CD4-positive, alpha-beta T cell (primary cell): ENCODE results near the gene KARS1. TPM values are rescaled to one million over a fixed set of nuclear protein-coding genes. Genes with fewer than 3 reads are reported as not detected.

Source experiments
- ATAC-seq: fragments of 200-7000 bp; cut with Tn5 transposase; one replicate; pipeline ENCODE4 v1.10.0; 2022; ENCODE audit warnings: mild to moderate bottlenecking; ENCODE audit not compliant: poor library complexity
- CTCF ChIA-PET: fragments of 350-600 bp; sonication (Branson Sonifier 250); formaldehyde crosslinking; loops from one replicate; lab custom pipeline; 2021; ENCODE audit warnings: antibody characterized with exemption, inconsistent platforms; lab: Charles Lee
- POLR2A ChIA-PET: fragments of 350-600 bp; sonication (Branson Sonifier 250); formaldehyde crosslinking; loops from one replicate; lab custom pipeline; 2021; ENCODE audit warnings: antibody characterized with exemption, inconsistent platforms; lab: Charles Lee
- DNase-seq, 14 experiments: peaks; one replicate each; pipeline ENCODE4 v3.0.0-alpha.2; 2013 to 2020; ENCODE audit warnings: mixed read lengths in 2 of 14
- H3K27ac ChIP-seq, 2 donors: one replicate each; pipeline versions ENCODE4 v1.5.1 to v1.7.0; 2013; ENCODE audit warnings: low read length in 2 of 2, low read depth in 1 of 2, mild to moderate bottlenecking in 1 of 2
- H3K27me3 ChIP-seq, 2 experiments: 1 replicate in 1 of 2; 2 replicates in 1 of 2; pipeline versions ENCODE4 v1.6.1 to v1.7.0; 2013; ENCODE audit warnings: low read length in 2 of 2, control low read depth in 1 of 2, mild to moderate bottlenecking in 1 of 2, moderate library complexity in 1 of 2; ENCODE audit not compliant: insufficient read depth in 2 of 2, control insufficient read depth in 1 of 2
- H3K36me3 ChIP-seq: one replicate; pipeline ENCODE4 v1.6.1; 2013; ENCODE audit warnings: low read length, control low read depth; ENCODE audit not compliant: insufficient read depth
- H3K4me1 ChIP-seq: one replicate; pipeline ENCODE4 v1.6.1; 2013; ENCODE audit warnings: low read length, control low read depth; ENCODE audit not compliant: insufficient read depth
- H3K4me3 ChIP-seq: one replicate; pipeline ENCODE4 v1.5.1; 2013; ENCODE audit warnings: mild to moderate bottlenecking, low read length, moderate library complexity
- H3K9me3 ChIP-seq, 2 experiments: 1 replicate in 1 of 2; 2 replicates in 1 of 2; pipeline versions ENCODE4 v1.6.1 to v1.7.0; 2013; ENCODE audit warnings: low read length in 2 of 2, mild to moderate bottlenecking in 2 of 2, control low read depth in 1 of 2, moderate library complexity in 1 of 2; ENCODE audit not compliant: control insufficient read depth in 1 of 2, insufficient read depth in 1 of 2
- H3K27ac Mint-ChIP-seq: one replicate; pipeline ENCODE4 v1.8.0; 2020; ENCODE audit warnings: mixed read lengths
- H3K27me3 Mint-ChIP-seq: one replicate; pipeline ENCODE4 v1.8.0; 2021; ENCODE audit warnings: mixed read lengths
- H3K36me3 Mint-ChIP-seq: one replicate; pipeline ENCODE4 v1.8.0; 2021; ENCODE audit warnings: low read depth, mixed read lengths
- H3K4me1 Mint-ChIP-seq: one replicate; pipeline ENCODE4 v1.8.0; 2021; ENCODE audit warnings: low read depth, mixed read lengths
- H3K4me3 Mint-ChIP-seq: one replicate; pipeline ENCODE4 v1.8.0; 2020; ENCODE audit warnings: mild to moderate bottlenecking, mixed read lengths
- H3K9me3 Mint-ChIP-seq: one replicate; pipeline ENCODE4 v1.8.0; 2020; ENCODE audit warnings: mixed read lengths
- intact Hi-C, 2 experiments: fragments of 100-400 bp; cut with DNase I in 1 of 2; cut with micrococcal nuclease in 1 of 2; formaldehyde crosslinking; loops; one replicate each; pipeline versions ENCODE4 v1.15.1 to v1.9.0; 2023 to 2025; cut with DNase I, micrococcal nuclease
- total RNA-seq, 174 experiments: library from RNA in 2 of 174; stranded (reverse) in 2 of 174; gene quantifications; one replicate each; pipeline ENCODE4 v1.2.3 and lab custom pipeline; 2021 to 2026
- TF ChIP-seq, protein P1 (sequence below): fragments of 200-600 bp; IDR thresholded peaks from one replicate; pipeline ENCODE4 v1.8.0; 2022; ENCODE audit warnings: antibody characterized with exemption, mild to moderate bottlenecking

The KARS1 gene
- total RNA-seq, 2 experiments from 2014 or later = 151 to 153 TPM

DNA sequence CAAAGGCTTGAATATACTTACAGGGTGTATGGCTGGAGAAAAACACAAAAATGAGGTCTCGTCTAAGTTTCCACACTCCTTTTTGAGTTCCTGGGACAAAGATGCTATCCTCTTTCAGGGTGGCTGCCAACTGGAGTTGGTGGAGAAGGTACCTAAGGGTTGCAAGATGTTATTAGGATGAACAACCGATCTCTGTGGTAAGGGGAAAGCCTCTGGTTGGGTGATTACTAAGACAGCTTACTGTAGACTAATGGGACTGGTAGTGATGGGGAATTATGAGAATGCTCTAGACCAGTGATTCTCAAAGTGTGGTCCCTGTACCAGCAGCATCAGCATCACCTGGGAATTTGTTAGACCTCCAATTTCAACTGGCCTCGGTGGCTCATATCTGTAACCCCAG, 30.3 kb downstream of the KARS1 start:
- H3K9me3 ChIP-seq = no peaks in the 10 kb centered on the region
- Mint-ChIP-seq H3K9me3 (no peaks in the 10 kb centered on the region), H3K27me3 (no peaks in the 10 kb centered on the region), H3K27ac (peak overlapping the region; percentile 92), H3K4me1 (peaks cover 50% of the 10 kb centered on the region), H3K36me3 (peaks cover 83% of the 10 kb centered on the region), H3K4me3 (peak overlapping the region; percentile 31)
- peak overlapping the region; percentile 5 for H3K4me3 ChIP-seq
- ChIA-PET POLR2A (interaction anchor here (7.5 kb wide), 1 partner anchor 32 kb away, joined by 239 read pairs; the partner anchor contains the start of genes KARS1 and TERF2IP), CTCF (no interaction called here)
- ATAC-seq (no peak), DNase-seq (no peak)
- intact Hi-C loops = no loop called here
- TF ChIP-seq, protein P1, sequence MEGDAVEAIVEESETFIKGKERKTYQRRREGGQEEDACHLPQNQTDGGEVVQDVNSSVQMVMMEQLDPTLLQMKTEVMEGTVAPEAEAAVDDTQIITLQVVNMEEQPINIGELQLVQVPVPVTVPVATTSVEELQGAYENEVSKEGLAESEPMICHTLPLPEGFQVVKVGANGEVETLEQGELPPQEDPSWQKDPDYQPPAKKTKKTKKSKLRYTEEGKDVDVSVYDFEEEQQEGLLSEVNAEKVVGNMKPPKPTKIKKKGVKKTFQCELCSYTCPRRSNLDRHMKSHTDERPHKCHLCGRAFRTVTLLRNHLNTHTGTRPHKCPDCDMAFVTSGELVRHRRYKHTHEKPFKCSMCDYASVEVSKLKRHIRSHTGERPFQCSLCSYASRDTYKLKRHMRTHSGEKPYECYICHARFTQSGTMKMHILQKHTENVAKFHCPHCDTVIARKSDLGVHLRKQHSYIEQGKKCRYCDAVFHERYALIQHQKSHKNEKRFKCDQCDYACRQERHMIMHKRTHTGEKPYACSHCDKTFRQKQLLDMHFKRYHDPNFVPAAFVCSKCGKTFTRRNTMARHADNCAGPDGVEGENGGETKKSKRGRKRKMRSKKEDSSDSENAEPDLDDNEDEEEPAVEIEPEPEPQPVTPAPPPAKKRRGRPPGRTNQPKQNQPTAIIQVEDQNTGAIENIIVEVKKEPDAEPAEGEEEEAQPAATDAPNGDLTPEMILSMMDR = no peak
- H3K36me3 ChIP-seq = peaks cover 59% of the 10 kb centered on the region
- H3K27me3 ChIP-seq = no peaks in the 10 kb centered on the region
- H3K4me1 ChIP-seq = peaks cover 57% of the 10 kb centered on the region
- H3K27ac ChIP-seq = peak overlapping the region in 1 of 2 donors; percentile 56

DNA sequence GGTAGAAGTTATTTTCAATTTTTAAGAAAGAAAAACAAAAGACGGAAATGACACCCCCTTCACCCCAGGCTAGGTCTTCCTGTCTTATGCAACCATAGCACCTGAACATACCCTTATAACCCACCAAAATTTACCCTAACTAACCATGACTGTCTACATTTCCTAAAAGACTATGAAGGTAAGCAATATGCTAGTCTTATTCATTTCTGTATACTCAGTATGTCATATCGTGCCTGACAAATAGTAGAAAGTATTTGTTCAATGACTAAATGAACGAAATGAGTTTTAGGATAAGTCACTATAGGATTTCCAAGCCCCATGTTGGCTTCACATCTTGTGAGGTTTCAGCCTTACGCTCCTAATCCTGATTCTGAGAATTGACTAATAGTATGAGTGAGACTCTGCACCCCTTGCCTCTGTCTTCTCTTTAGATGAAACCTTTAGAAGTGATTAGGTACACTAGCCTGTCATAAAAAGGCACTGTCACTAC, 30.9 kb downstream of the KARS1 start:
- TF ChIP-seq, protein P1 = no peak
- Mint-ChIP-seq H3K27ac (peak overlapping the region; percentile 92), H3K4me3 (peak overlapping the region; percentile 57), H3K27me3 (no peaks in the 10 kb centered on the region), H3K36me3 (peaks cover 85% of the 10 kb centered on the region), H3K9me3 (no peaks in the 10 kb centered on the region), H3K4me1 (peaks cover 44% of the 10 kb centered on the region)
- H3K27ac ChIP-seq = peak overlapping the region in 1 of 2 donors; percentile 56
- peaks cover 64% of the 10 kb centered on the region for H3K36me3 ChIP-seq
- ChIA-PET POLR2A (interaction anchor here (0.7 to 7.5 kb wide), 5 partner anchors 10 to 183 kb away, joined by 4 to 239 read pairs (median 5); partner anchors contain the start of genes CFDP1, KARS1 and TERF2IP), CTCF (interaction anchor here (1.6 kb wide), 1 partner anchor 99 kb away, joined by 5 read pairs; no protein-coding TSS in a partner anchor)
- H3K27me3 ChIP-seq = no peaks in the 10 kb centered on the region
- peaks cover 52% of the 10 kb centered on the region for H3K4me1 ChIP-seq
- no peaks in the 10 kb centered on the region for H3K9me3 ChIP-seq
- intact Hi-C loops = no loop called here
- DNase-seq (peak in 3 of 14 experiments; percentile 30 to 68 (median 39)), ATAC-seq (peak; percentile 53)
- H3K4me3 ChIP-seq = peak overlapping the region; percentile 5

DNA sequence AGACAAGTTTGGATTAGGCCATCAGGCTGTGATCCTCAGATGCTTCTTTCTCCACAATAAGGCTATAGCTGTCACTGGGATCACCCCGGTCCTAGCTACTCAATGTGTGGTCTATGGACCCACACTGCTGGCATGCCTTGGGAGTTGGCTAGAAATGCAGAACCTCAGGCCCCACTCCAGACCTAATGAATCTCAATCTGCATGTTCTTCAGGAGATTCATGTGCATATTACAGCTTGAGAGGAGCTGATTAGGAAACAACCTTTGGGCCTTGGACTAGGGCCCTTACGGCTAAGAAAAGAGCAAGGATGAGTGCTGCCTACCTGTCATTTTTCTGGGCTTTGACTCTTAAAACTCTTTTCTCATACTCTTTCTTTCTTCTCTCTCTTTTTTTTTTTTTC, 31.8 kb downstream of the KARS1 start:
- H3K9me3 Mint-ChIP-seq = no peaks in the 10 kb centered on the region
- CTCF ChIA-PET = interaction anchor here (0.6 to 1.6 kb wide), 2 partner anchors 11 to 98 kb away, joined by 3 to 5 read pairs; no protein-coding TSS in a partner anchor
- Histone ChIP-seq H3K4me1 (peaks cover 45% of the 10 kb centered on the region), H3K27me3 (no peaks in the 10 kb centered on the region), H3K9me3 (no peaks in the 10 kb centered on the region), H3K4me3 (no peak overlapping the region), H3K36me3 (peaks cover 72% of the 10 kb centered on the region), H3K27ac (peak overlapping the region in 1 of 2 donors; percentile 56)
- POLR2A ChIA-PET = interaction anchor here (0.6 to 2.3 kb wide), 6 partner anchors 9 to 182 kb away, joined by 3 to 26 read pairs (median 4); partner anchors contain the start of genes CFDP1, KARS1 and TERF2IP
- DNase-seq (no peak), ATAC-seq (no peak)
- no peaks in the 10 kb centered on the region for H3K27me3 Mint-ChIP-seq
- H3K36me3 Mint-ChIP-seq = peaks cover 87% of the 10 kb centered on the region
- peaks cover 35% of the 10 kb centered on the region for H3K4me1 Mint-ChIP-seq
- intact Hi-C loops = no loop called here
- TF ChIP-seq, protein P1 = no peak
- H3K4me3 Mint-ChIP-seq = no peak overlapping the region
- H3K27ac Mint-ChIP-seq = peak overlapping the region; percentile 92
